Neural cell (in vitro differentiated cells): ENCODE measurements around the gene GPSM1.

Experiments
- CTCF ChIP-seq: fragments of 450-650 bp; IDR thresholded peaks from 2 replicates; pipeline ENCODE4 v1.5.1; 2014; ENCODE audit warnings: antibody characterized with exemption, mild to moderate bottlenecking, moderate library complexity; ENCODE audit not compliant: poor library complexity, severe bottlenecking
- POLR2AphosphoS5 ChIP-seq: IDR thresholded peaks from 2 replicates; pipeline ENCODE4 v1.6.1; 2012

DNA sequence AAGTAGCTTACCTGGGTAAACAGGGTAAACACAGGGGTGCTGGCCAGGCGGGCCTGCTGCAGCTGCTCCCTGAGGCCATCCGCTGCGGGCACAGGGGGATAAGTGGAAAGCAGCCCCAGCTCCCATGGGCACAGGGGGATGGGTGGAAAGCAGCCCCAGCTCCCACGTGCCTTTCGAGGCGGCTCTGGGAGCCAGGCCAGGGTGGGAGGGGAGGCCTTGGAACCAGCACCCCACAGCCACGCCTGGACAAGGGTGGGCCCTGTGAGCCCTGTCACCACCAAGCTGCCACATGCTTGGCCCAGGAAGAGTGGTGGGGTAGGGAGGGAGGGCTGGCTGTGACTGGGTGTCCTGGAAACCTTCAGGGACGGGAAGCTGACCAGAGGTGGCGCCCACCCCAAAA lies 54.0 kb downstream of the GPSM1 start:
- TF ChIP-seq POLR2AphosphoS5: no peak
- no peak for TF ChIP-seq CTCF
